HPDE6-E6E7 (cell line): ENCODE measurements around the gene PPFIBP1.
A peak's percentile ranks its signal among the peaks of the same experiment; 100 is the strongest.

ENCODE experiments used
- DNase-seq: peaks from one replicate; pipeline ENCODE4 v3.0.0; 2011; ENCODE audit warnings: missing footprints; ENCODE audit errors: extremely low spot score

The PPFIBP1 gene

GRCh38 chr12:27523642-27524493 is at the start of gene PPFIBP1:
PPFIBP1 (plus strand) TSS chr12:27524206; CDS start chr12:27633397, 109,191 bp downstream.
- DNase-seq, result peak; percentile 99

DNA sequence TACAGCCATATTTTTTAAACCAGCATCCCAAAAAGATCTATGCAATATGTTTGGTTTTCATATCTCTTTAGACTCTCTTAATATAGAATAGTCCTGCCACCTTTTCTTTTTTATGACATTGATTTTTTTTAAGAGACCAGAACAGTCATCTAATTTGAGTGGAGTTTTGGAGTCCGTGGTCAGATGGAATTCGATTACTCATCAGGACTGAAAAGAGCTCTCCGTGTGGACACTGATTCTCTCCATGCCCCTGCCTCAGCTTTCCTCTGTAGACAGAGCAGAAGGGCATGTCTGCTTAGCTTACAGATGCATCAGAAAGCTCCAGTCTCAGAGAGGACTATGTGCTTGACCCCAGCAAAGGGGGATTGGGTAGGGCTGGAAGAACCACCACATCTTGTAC is 49.7 kb upstream of the PPFIBP1 start:
- peak; percentile 16 for DNase-seq

DNA sequence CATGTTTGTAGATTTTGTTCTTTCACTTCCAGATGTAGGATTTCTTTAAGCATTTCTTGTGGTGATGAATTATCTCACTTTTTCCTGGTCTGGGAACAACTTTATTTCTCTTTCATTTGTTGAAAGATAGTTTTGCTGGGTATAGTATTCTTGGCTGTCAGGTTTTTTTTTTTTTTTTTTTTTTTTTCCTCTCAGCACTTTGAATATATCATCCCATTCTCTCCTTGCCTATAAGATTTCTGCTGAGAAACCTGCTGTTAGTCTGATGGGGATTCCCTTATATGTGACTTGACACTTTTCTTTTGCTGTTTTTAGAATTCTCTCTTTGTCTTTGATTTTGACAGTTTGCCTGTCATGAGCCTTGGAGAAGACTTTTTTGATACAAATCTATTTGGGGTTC is 47.0 kb upstream of the PPFIBP1 start:
- DNase-seq, result no peak

- DNase-seq, result no peak
Measured at GRCh38 chr12:27478949-27479348, 45.1 kb upstream of the PPFIBP1 start.

DNA sequence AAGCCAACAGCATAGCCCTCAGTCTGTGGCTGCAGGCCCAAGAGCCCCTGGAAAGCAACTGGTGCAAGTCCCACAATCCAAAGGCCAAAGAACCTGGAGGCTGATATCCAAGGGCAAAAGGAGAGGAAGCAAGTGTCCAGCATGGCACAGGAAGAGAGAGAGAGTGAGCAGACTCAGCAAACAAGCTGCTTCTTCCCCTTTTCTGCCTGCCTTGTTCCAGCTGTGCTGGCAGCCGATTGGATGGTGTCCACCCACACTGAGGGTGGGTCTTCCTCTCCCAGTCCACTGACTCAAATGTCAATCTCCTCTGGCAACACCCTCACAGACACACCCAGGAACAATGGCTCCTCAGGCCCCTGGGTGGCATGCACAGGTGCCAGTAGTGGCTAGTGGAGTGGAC is 44.0 kb upstream of the PPFIBP1 start:
- DNase-seq, result no peak

DNA sequence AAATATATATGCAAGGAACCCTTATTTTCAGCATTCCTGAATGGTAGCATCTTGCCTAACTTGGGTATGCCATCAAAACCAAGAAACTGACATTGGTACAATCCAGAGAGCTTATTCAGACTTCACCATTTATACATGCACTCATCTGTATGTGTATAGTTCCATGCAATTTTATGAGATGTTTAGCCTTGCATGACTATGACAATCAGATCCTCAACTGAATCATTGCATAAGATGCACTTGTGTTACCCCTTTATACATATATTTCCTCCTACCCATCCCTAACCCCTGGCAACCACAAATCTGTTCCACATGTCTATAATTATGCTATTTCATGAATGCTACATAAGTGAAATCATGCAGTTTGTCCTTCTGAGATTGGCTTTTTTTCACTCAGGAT is 37.0 kb upstream of the PPFIBP1 start:
- DNase-seq, result no peak

DNA sequence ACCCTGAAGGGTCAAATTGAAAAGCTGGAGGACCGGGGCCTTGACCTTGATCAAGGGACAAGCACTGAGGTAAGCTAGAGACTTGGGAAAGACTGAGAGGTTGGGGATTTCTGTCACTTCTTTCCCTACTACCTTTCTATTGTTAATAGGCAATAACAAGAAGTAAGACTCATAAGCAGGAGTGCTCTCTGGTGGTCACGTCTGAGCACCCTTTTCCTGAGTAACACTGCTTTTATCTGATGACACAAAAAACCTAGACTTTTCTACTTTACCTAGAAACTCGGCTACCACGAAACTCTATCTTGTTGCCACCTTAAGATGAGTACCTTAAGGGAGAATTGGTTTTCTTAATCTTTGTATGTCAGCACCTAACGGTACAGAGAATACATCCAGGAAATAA is 35.5 kb upstream of the PPFIBP1 start:
- no peak for DNase-seq

DNA sequence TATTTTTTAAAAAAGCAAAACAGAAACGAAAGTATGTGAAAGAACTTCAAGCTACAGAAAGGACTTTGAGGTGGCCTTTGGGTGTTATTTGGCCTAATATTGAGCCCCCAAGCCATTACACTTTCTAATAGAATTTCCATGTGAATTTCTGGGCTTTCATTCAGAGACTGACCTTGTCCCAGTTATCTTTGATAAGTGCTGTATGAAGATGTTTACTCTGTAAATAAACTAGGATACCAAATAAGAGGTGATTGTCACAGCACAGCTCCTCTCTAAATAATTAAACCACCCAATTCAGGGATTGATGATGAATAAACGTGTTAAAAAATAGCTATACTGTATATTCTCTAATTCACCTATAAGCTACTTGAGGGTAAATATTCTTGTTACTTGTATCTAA is 32.8 kb upstream of the PPFIBP1 start:
- DNase-seq, result no peak

- DNase-seq, result peak; percentile 5
Measured at GRCh38 chr12:27493260-27493940, 30.6 kb upstream of the PPFIBP1 start.

DNA sequence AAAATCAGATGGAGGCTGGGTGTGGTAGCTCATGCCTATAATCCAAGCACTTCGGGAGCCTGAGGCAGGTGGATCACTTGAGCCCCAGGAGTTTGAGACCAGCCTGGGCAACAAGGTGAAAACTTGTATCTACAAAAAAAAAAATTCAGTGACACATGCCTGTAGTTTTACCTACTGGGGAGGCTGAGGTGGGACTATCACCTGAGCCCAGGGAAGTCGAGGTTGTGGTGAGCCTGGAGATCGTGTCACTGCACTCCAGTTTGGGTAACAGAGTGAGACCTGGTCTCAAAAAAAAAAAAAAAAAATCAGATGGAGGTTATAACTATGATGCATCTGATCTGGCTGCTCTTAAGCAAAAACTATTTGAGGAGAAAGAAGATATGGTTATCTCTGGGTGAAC is 26.6 kb upstream of the PPFIBP1 start:
- DNase-seq, result no peak

- DNase-seq, result no peak
Measured at GRCh38 chr12:27498149-27498548, 25.9 kb upstream of the PPFIBP1 start.

- no peak for DNase-seq
Measured at GRCh38 chr12:27498761-27499160, 25.2 kb upstream of the PPFIBP1 start.

DNA sequence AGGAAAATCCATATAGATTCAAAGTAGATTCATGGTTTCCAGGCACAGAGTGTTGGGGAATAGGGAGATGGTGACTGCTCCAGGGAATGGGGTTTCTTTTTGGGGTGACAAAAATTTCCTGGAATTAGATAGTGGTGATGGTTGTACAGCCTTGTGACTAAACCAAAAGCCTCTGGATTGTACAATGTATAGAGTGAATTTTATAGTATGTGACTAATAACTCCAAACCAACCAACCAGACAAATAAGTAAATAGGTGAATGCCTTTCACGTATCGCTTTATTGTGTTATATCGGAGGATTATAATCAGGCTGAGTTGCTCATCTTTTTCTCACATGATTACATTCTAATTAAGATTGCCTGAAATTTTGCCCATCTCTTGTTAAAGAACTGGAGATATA is 24.6 kb upstream of the PPFIBP1 start:
- DNase-seq, result no peak

- no peak for DNase-seq
Measured at GRCh38 chr12:27500546-27500945, 23.5 kb upstream of the PPFIBP1 start.

GRCh38 chr12:27502021-27502435 is 22.0 kb upstream of the PPFIBP1 start:
- no peak for DNase-seq

DNA sequence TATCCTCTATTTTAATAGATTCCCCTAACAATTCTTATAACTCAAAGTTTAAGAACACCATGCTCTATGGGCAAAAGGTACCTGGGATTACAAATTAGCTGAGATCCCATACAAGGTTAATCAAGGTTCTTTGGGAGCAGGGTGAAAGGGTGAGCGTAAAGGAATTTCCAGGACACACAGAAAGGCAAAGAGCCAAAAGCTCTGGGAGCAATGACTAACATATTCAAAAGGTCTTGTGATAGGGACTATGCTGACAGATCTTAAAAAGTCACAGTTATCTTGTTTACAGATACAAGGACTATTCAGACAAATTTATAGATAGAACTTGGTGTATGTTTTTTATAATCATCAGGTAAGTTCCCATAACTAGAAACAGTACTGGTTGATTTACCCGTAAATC is 19.5 kb upstream of the PPFIBP1 start:
- DNase-seq, result no peak

DNA sequence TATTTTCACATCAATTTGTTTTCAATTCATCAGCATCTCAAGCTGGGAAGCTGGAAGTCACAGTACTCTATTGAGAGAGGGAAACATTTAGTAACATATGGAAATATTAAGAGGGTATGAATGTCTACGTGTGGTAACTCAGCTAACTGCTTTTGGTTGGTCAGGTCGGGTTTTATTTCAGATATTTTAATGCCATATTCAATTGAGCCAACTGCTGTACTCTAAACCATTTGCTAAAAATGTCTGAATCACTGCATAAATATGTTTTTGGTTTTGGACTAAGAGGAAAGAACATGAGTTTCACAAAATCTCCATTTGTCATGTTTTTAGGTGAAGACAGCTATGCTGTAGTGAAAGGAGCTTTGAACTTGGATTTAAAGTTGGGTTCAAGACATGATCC is 18.9 kb upstream of the PPFIBP1 start:
- DNase-seq, result no peak

DNA sequence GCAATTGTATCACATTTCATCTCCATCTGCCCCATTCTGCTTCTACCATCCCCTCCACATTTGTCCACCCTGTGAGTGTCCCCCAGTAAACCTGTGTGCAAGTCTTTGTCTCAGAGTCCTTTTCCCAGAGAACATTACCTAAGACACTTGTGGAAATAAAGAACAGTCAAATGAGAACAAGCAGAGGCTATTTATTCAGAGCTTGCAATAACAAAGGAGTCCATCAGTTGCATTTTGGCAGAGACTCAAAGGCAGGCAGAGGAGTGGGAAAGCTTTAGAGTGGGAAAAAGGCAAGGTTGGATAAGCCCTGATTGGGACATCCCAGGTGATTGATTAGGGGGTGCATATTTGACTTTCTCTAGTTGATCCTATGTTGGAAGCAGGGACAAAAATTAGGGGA is 18.2 kb upstream of the PPFIBP1 start:
- no peak for DNase-seq

- DNase-seq, result no peak
Measured at GRCh38 chr12:27506645-27507189, 17.3 kb upstream of the PPFIBP1 start.

- no peak for DNase-seq
Measured at GRCh38 chr12:27508736-27509431, 15.1 kb upstream of the PPFIBP1 start.

DNA sequence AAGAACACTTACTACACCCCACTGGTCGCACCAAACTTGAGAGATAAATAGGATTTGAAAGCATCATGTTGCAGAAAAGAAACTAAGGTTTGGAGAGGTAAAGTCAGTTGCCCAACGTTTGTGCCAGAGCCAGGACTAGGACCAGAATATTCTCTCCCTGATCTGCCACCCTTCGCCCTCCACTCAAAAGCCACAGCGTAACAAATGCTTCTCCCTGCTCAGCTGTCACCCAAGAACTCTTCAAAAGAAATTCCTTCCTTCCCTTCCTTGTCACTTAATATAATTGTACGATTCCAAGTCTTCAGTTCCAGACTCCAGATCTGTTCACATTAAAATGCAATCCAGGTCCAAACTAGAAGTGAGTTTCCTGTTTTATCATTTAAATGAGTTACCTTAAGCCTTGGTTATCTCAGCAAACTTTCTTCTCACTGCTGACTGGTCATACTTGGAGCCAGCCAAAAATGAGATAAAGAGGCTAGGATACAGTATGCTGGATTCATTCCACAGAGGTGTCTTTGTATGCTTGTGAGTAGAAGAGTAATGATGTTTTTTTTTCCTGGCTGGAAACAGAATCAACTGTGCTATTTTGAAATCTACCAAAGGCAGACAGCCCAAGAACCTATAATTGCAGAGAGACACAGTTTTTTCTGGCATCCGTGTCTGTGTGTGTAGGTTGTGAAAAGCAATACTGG is 12.8 kb upstream of the PPFIBP1 start:
- DNase-seq, result no peak

- no peak for DNase-seq
Measured at GRCh38 chr12:27511723-27512045, 12.3 kb upstream of the PPFIBP1 start.
